ENCODE data around the gene KIF12.

The KIF12 gene

DNA sequence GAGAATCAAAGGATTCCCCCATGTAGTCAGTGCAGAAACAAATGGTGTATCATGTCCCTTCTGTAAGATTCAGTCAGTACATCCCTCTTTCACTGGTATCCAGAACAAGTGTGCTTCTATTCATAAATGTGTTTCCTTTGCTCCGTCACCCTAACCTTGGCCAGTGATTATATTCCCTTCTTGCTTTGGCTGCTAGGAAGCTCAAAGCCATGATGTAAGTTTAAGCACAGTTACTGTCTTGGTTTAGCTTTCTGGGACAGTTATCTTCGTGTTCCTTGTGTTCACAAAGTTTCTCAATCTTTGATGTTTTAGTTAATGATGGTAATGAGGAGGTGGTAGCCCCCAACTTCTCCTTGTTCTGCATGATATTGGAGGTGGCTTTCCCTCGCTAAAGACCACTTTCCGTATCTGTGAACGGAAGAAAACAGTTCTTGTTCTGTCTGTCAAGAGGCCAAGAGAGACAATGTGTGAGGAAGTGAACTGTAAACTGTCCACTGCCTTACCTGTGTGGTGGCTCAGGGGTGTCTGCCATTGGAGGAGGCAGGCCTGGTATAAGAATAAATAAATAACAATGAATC lies 18.8 kb downstream of the KIF12 start:
- TF ChIP-seq, protein P1, sequence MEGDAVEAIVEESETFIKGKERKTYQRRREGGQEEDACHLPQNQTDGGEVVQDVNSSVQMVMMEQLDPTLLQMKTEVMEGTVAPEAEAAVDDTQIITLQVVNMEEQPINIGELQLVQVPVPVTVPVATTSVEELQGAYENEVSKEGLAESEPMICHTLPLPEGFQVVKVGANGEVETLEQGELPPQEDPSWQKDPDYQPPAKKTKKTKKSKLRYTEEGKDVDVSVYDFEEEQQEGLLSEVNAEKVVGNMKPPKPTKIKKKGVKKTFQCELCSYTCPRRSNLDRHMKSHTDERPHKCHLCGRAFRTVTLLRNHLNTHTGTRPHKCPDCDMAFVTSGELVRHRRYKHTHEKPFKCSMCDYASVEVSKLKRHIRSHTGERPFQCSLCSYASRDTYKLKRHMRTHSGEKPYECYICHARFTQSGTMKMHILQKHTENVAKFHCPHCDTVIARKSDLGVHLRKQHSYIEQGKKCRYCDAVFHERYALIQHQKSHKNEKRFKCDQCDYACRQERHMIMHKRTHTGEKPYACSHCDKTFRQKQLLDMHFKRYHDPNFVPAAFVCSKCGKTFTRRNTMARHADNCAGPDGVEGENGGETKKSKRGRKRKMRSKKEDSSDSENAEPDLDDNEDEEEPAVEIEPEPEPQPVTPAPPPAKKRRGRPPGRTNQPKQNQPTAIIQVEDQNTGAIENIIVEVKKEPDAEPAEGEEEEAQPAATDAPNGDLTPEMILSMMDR (conservative IDR thresholded peaks at IDR 0.05; ENCODE audit: low read depth), result no peak
- H3K27ac ChIP-seq, result no peak overlapping the region
- DNase-seq (ENCODE audit: low spot score), result no peak
- POLR2A ChIA-PET (ENCODE audit: low non-redundant PET), result no interaction called here
- CTCF ChIA-PET, result interaction anchor here (0.9 kb wide), 1 partner anchor 211 kb away, joined by 3 read pairs; no protein-coding TSS in a partner anchor

DNA sequence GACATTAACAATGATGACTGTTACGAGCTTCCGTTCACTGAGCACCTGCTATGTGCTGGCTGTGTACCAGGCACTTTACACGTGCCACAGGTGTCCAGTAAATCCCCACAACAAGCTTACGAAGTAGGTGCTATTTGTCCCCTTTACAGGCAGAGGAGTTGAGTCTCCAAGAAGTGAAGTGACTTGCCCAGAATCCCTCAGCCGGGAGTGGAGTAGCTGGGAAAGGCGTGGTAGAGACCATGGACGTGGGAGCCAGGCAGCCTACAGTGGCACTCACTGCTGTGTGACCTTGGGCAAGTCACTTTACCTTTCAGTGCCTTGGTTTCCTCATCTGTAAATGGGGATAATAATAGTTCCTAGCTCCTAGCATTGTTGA lies 20.3 kb downstream of the KIF12 start:
- ChIA-PET CTCF (interaction anchor here (0.7 kb wide), 1 partner anchor 29 kb away, joined by 3 read pairs; no protein-coding TSS in a partner anchor), POLR2A (ENCODE audit: low non-redundant PET) (no interaction called here)
- TF ChIP-seq, protein P1 (conservative IDR thresholded peaks at IDR 0.05; ENCODE audit: low read depth), result no peak

DNA sequence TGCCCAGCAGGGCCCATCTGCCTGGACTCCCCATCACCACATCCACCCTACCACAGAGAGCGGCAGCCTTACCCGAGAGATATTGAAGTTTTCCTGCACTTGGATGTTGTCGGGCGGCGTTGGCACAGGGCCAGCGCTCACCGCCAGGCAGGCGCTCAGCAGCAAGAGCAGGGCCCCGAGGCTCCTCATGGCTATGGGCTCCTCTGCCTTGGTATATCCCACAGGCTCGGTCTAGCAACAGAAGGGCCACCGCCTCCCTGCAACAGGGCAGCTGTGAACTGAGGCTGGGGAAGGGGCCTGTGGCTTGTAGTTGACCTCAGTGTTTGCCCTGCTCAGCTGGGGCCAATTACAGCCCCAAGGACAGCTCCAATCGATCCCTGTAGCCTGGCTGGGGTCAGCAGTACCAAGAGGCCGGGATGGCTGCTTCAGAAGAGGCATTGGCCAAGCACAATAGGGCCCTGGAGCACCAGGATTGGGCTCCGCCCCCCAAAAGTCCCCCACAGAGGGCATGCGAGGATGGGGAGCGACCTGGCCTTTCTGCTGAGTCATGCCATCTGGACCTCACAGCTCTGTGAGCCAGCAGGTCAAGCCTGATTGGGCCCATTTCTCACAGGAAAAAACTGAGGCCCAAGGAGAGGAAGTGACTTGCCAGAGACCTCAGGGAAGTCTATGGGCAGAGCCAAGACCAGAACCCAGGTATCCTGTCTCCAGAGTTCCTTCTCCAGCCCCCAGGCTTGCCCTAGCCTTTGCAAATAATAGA lies 20.9 kb downstream of the KIF12 start, which contains the start of gene AMBP:
TSS of gene AMBP (minus strand) at position 280 of the 760 bp plus-strand sequence. CDS start at position 189, 91 bp downstream.
- POLR2A ChIA-PET (ENCODE audit: low non-redundant PET), result no interaction called here
- CTCF ChIA-PET, result interaction anchor here (0.7 kb wide), 1 partner anchor 30 kb away, joined by 3 read pairs; no protein-coding TSS in a partner anchor
- no peak for DNase-seq (ENCODE audit: low spot score)

More for the DNA sequence above, 20.3 kb downstream of the KIF12 start:
- no peak overlapping the region for H3K27ac ChIP-seq
- no peak for DNase-seq (ENCODE audit: low spot score)

DNA sequence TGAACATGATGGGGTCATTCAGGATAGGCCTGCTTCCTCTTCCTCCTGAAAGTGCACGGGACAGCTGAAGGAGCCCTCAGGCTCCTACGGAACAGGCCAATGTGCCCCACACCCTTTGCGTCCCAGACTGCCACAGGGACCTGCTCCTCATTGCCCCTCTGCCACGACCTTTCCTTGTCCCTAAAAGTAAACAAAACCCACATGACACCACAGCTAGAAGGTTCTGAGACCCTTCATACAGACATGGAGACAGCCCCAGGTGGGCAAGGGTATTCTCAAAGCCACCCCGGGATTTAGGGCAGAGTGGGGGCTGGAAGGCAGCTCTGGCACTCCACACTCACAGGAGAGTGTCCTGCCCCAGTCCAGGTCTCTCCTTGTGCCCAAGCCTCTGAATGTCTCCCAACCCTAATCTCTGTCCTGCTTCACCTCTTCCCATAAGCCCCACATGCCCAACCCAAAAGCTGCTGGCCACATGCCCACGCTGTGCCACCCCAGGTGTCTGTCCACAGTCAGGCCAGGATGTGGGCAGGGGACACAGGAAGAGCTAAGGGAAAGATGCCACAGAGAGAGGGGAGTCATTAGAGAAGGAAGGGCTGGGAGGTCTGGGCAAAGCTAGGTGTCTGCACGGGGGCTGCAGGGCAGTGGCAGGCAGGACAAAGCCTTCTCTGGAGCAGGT lies 21.8 kb downstream of the KIF12 start:
- ChIA-PET CTCF (interaction anchor here (0.7 kb wide), 1 partner anchor 294 kb away, joined by 5 read pairs; no protein-coding TSS in a partner anchor), POLR2A (ENCODE audit: low non-redundant PET) (no interaction called here)
- TF ChIP-seq, protein P1 (conservative IDR thresholded peaks at IDR 0.05; ENCODE audit: low read depth), result no peak
- H3K27ac ChIP-seq, result no peak overlapping the region
- no peak for DNase-seq (ENCODE audit: low spot score)

More for the DNA sequence above, 20.9 kb downstream of the KIF12 start, which contains the start of gene AMBP:
- TF ChIP-seq, protein P1 (conservative IDR thresholded peaks at IDR 0.05; ENCODE audit: low read depth), result no peak
- H3K27ac ChIP-seq, result no peak within 1 kb of the TSS

DNA sequence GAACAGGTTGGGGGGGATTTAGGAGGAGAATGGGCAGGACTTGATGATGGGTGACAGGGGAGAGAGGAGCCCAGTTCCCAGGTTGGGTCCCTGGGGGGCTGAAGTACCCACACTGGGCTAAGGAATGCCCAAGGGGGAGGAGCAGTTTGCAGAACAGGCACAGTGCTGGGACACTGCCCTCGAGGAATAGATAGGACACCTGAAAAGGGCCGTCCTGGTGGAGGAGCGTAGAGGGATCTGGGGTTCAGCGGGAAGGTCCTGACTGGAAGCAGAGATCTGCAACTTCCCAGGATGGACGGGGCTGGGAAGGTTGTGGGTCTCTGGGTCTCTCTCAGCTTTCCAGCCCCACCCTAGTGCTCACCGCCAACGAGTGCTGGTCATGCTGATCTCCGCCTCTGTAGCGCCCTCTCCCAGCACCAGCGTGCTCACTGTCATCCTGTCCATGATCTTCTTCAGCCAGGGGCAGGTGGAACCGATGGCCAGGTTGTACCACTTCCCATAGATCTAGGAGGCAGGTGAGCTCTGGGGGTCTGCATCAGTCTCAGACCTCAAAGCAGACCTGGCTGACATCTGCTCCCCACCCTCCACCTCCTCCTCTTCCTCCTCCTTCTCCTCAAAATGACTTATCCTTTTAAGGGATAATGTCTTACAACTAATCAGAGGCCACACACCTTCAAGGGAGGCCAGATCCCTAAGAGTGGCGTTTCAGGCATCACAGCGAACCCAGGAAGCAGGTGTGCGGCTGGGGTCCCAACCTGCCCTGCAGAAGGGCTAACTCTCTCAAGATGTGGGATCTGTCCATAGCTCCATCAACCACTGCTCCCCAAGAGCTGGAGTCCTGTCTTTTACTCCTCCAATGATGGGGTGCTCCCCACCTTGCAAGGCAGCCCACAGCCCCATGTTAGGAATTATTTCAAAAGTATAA lies 22.6 kb downstream of the KIF12 start:
- DNase-seq (ENCODE audit: low spot score), result no peak
- POLR2A ChIA-PET (ENCODE audit: low non-redundant PET), result no interaction called here
- no peak overlapping the region for H3K27ac ChIP-seq
- TF ChIP-seq, protein P1 (conservative IDR thresholded peaks at IDR 0.05; ENCODE audit: low read depth), result no peak
- CTCF ChIA-PET, result interaction anchor here (0.7 kb wide), 1 partner anchor 295 kb away, joined by 5 read pairs; no protein-coding TSS in a partner anchor

Measured in RWPE1 (cell line).